PFSK-1 (cell line): ENCODE results near the gene CMTM6.

Experiments
- FOXP2 ChIP-seq: optimal IDR thresholded peaks from 2 replicates; pipeline ENCODE3; 2011; ENCODE audit warnings: borderline replicate concordance, control low read depth, inconsistent platforms; ENCODE audit not compliant: insufficient read depth; ENCODE audit errors: extremely low read length, extremely low read depth
- POLR2AphosphoS5 ChIP-seq: IDR thresholded peaks from 2 replicates; pipeline ENCODE4 v1.6.1; 2012; ENCODE audit warnings: low read depth, mild to moderate bottlenecking, control low read depth, low read length, moderate library complexity
- REST ChIP-seq, 2 experiments: IDR thresholded peaks; 2 replicates each; pipeline versions ENCODE4 v1.6.1 to v1.8.0; 2011 to 2012; ENCODE audit warnings: low read depth in 2 of 2, low read length in 2 of 2, control low read depth in 1 of 2, inconsistent platforms in 1 of 2, mild to moderate bottlenecking in 1 of 2, moderate library complexity in 1 of 2; ENCODE audit not compliant: insufficient read depth in 1 of 2
- SIN3A ChIP-seq: IDR thresholded peaks from 2 replicates; pipeline ENCODE4 v1.6.1; 2012; ENCODE audit warnings: mild to moderate bottlenecking, low read length, moderate library complexity, borderline replicate concordance; ENCODE audit not compliant: insufficient read depth
- TAF1 ChIP-seq: IDR thresholded peaks from 2 replicates; pipeline ENCODE4 v1.6.1; 2012; ENCODE audit warnings: low read length, control low read depth, borderline replicate concordance; ENCODE audit not compliant: insufficient read depth

Gene CMTM6

GRCh38 chr3:32531010-32531647 is 28.5 kb upstream of the CMTM6 start:
- TF ChIP-seq TAF1, result no peak
- TF ChIP-seq REST (IDR thresholded peaks at IDR 0.05; ENCODE audit: insufficient read depth in 1 of 2, low read depth in 2 of 2, low read length in 2 of 2), result no peak
- TF ChIP-seq SIN3A, result no peak
- no peak for TF ChIP-seq FOXP2
- TF ChIP-seq POLR2AphosphoS5, result no peak

GRCh38 chr3:32525720-32526119 is 23.1 kb upstream of the CMTM6 start:
- no peak for TF ChIP-seq POLR2AphosphoS5
- no peak for TF ChIP-seq REST (IDR thresholded peaks at IDR 0.05; ENCODE audit: insufficient read depth in 1 of 2, low read depth in 2 of 2, low read length in 2 of 2)
- no peak for TF ChIP-seq TAF1
- no peak for TF ChIP-seq FOXP2
- no peak for TF ChIP-seq SIN3A

- TF ChIP-seq FOXP2 (no peak), REST (IDR thresholded peaks at IDR 0.05; ENCODE audit: insufficient read depth in 1 of 2, low read depth in 2 of 2, low read length in 2 of 2) (no peak), TAF1 (no peak), POLR2AphosphoS5 (no peak), SIN3A (no peak)
Measured at GRCh38 chr3:32522682-32523081, 20.0 kb upstream of the CMTM6 start.

GRCh38 chr3:32511005-32511404 is 8.4 kb upstream of the CMTM6 start:
- TF ChIP-seq TAF1 (no peak), POLR2AphosphoS5 (no peak), SIN3A (no peak), FOXP2 (no peak), REST (IDR thresholded peaks at IDR 0.05; ENCODE audit: insufficient read depth in 1 of 2, low read depth in 2 of 2, low read length in 2 of 2) (no peak)

- TF ChIP-seq REST (IDR thresholded peaks at IDR 0.05; ENCODE audit: insufficient read depth in 1 of 2, low read depth in 2 of 2, low read length in 2 of 2), result no peak
- TF ChIP-seq POLR2AphosphoS5, result no peak
- no peak for TF ChIP-seq TAF1
- TF ChIP-seq FOXP2, result no peak
- TF ChIP-seq SIN3A, result no peak
Measured at GRCh38 chr3:32510075-32510724, 7.5 kb upstream of the CMTM6 start.
